CD4-positive, alpha-beta memory T cell (primary cell): ENCODE data around the gene MAML2. TPM values are rescaled to one million over a fixed set of nuclear protein-coding genes. Genes with fewer than 3 reads are reported as not detected.
A peak's percentile ranks its signal among the peaks of the same experiment; 100 is the strongest.

Experiments
- CTCF ChIA-PET: fragments of 350-600 bp; sonication (Branson Sonifier 250); formaldehyde crosslinking; loops from one replicate; lab custom pipeline; 2021; ENCODE audit warnings: inconsistent platforms; ENCODE audit not compliant: partially characterized antibody; lab: Charles Lee
- POLR2A ChIA-PET: fragments of 350-600 bp; sonication (Branson Sonifier 250); formaldehyde crosslinking; loops from one replicate; lab custom pipeline; 2021; ENCODE audit not compliant: partially characterized antibody; lab: Charles Lee
- DNase-seq, 5 donors: peaks; one replicate each; pipeline versions ENCODE4 v3.0.0 to v3.0.0-alpha.2; 2020 to 2022; ENCODE audit warnings: mixed read lengths in 1 of 5
- H3K27ac ChIP-seq: one replicate; pipeline ENCODE4 v1.7.0; 2013; ENCODE audit warnings: low read depth, low read length
- H3K27me3 ChIP-seq: 2 replicates; pipeline ENCODE4 v1.7.0; 2013; ENCODE audit warnings: mild to moderate bottlenecking, low read length, moderate library complexity; ENCODE audit not compliant: insufficient read depth
- H3K36me3 ChIP-seq: 2 replicates; pipeline ENCODE4 v1.7.0; 2013; ENCODE audit warnings: mild to moderate bottlenecking, low read length, moderate library complexity; ENCODE audit not compliant: insufficient read depth
- H3K4me1 ChIP-seq: 2 replicates; pipeline ENCODE4 v1.7.0; 2013; ENCODE audit warnings: mild to moderate bottlenecking, low read length, moderate library complexity; ENCODE audit not compliant: insufficient read depth
- H3K4me3 ChIP-seq, 2 donors: one replicate each; pipeline ENCODE4 v1.7.0; 2013; ENCODE audit warnings: low read length in 2 of 2, mild to moderate bottlenecking in 1 of 2
- H3K9me3 ChIP-seq, 2 donors: one replicate each; pipeline ENCODE4 v1.7.0; 2013; ENCODE audit warnings: low read length in 2 of 2, control low read depth in 1 of 2; ENCODE audit not compliant: control insufficient read depth in 1 of 2
- H3K27ac Mint-ChIP-seq, 7 donors: one replicate each; pipeline ENCODE4 v1.8.0; 2020 to 2021; ENCODE audit warnings: mixed read lengths in 7 of 7, mild to moderate bottlenecking in 6 of 7, inconsistent platforms in 3 of 7, moderate library complexity in 3 of 7
- H3K27me3 Mint-ChIP-seq, 2 donors: one replicate each; pipeline ENCODE4 v1.8.0; 2020 to 2021; ENCODE audit warnings: mixed read lengths in 2 of 2
- H3K36me3 Mint-ChIP-seq, 2 donors: one replicate each; pipeline ENCODE4 v1.8.0; 2020 to 2021; ENCODE audit warnings: mixed read lengths in 2 of 2, inconsistent platforms in 1 of 2, mild to moderate bottlenecking in 1 of 2
- H3K4me1 Mint-ChIP-seq, 4 donors: one replicate each; pipeline ENCODE4 v1.8.0; 2020 to 2021; ENCODE audit warnings: mixed read lengths in 4 of 4, mild to moderate bottlenecking in 1 of 4
- H3K4me3 Mint-ChIP-seq, 8 donors: one replicate each; pipeline ENCODE4 v1.8.0; 2020 to 2021; ENCODE audit warnings: mixed read lengths in 8 of 8, mild to moderate bottlenecking in 7 of 8, moderate library complexity in 6 of 8, inconsistent platforms in 3 of 8
- H3K9me3 Mint-ChIP-seq, 8 donors: one replicate each; pipeline ENCODE4 v1.8.0; 2020 to 2021; ENCODE audit warnings: mixed read lengths in 8 of 8, mild to moderate bottlenecking in 5 of 8, inconsistent platforms in 3 of 8, moderate library complexity in 1 of 8
- intact Hi-C: fragments of 100-400 bp; cut with micrococcal nuclease; formaldehyde crosslinking; loops from one replicate; pipeline ENCODE4 v1.15.1; 2023
- polyA plus RNA-seq, 2 donors: library from polyadenylated mRNA; unstranded; fragments of 300-500 nt; fragmentation: Illumina TruSeq; gene quantifications; one replicate each; pipeline ENCODE4 v1.2.3, GENCODE V29; 2021
- total RNA-seq, 2 experiments: library from RNA; stranded (reverse); gene quantifications; one replicate each; pipeline ENCODE4 v1.2.3, GENCODE V29; 2021

The MAML2 gene
- total and polyA plus RNA-seq, 4 experiments from 2014 or later = 1.6 to 38.3 (median 25.5) TPM

DNA sequence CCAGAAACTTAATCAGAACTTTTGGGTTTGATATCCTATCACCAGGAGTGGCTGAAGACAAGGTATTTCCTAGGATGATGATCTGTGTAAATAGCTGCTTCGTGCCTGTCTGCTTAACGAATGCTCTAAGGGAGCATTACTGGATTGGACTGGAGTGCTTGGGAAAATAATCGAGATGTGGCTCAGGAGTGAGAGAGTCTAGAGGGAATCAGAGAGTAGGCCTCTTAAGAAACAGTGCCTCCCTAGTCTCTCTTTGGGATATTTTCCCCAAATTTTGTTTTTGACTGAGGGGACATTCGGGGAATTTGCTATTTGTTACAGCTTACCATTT is 2.5 kb downstream of the MAML2 start:
- POLR2A ChIA-PET = interaction anchor here (0.9 to 7.4 kb wide), 22 partner anchors 10 to 1273 kb away, joined by 3 to 76 read pairs (median 6); partner anchors contain the start of genes CCDC82, FAM76B and JRKL
- peak overlapping the region; percentile 91 to 98 (median 94) for H3K4me3 Mint-ChIP-seq
- H3K36me3 ChIP-seq = no peaks in the 10 kb centered on the region
- no peaks in the 10 kb centered on the region for H3K9me3 ChIP-seq
- peaks cover 38 to 72% (median 52%) of the 10 kb centered on the region in 4 donors for H3K4me1 Mint-ChIP-seq
- intact Hi-C loops = loop anchor here (5.0 kb wide), 1 partner anchor 33 kb away; no protein-coding TSS in a partner anchor
- H3K27me3 Mint-ChIP-seq = no peaks in the 10 kb centered on the region
- peak overlapping the region; percentile 75 for H3K27ac ChIP-seq
- peak overlapping the region; percentile 60 to 78 for H3K4me3 ChIP-seq
- H3K9me3 Mint-ChIP-seq = no peaks in the 10 kb centered on the region
- no peaks in the 10 kb centered on the region for H3K27me3 ChIP-seq
- peak overlapping the region; percentile 86 to 97 (median 96) for H3K27ac Mint-ChIP-seq
- DNase-seq = no peak
- CTCF ChIA-PET = interaction anchor here (0.7 to 7.7 kb wide), 25 partner anchors 9 to 327 kb away, joined by 3 to 258 read pairs (median 26); no protein-coding TSS in a partner anchor
- peaks cover 60% of the 10 kb centered on the region for H3K4me1 ChIP-seq
- peaks cover 12 to 43% of the 10 kb centered on the region in 2 donors for H3K36me3 Mint-ChIP-seq

DNA sequence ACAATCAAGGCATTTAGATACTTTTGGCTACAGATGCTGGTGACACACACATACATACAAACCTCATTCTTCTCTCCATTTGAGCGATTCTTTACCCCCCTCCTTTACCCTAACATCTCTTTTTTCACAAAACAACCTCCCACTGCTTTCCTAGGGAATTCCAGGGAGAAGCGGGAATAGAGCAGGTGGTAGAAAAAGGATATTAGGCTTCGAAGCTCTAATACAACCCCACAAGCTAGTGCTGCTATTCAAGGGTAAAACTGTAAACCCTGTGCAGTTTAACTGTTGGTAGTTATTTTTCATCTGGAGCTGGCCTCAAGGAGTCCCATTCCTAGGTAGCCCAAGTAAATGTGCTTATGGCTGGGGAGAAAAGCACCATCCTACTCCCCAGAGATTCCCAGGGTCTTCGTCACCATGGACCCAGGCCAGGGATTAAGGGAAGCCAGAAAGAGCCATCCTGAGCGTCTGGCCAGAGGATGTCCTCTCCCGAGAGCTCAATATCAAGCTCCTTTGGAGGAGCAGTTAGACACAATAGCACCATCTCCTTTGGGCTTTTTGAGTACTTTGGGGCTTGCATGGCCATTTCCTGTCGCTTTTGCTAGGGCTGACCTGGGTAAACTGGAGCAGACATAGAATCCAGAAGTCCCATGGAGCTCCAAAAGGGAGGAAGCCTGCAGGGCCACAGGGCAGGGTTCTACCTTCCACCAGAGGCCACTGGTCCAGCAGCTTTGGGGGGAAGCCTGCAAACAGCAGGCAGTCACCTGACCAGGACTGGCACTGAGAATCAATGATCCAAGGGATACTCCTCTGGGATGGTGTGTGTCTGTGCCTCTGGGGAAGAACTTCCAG is 3.1 kb downstream of the MAML2 start:
- peaks cover 66% of the 10 kb centered on the region for H3K4me1 ChIP-seq
- DNase-seq = no peak
- H3K9me3 ChIP-seq = no peaks in the 10 kb centered on the region
- Mint-ChIP-seq H3K27ac (peak overlapping the region; percentile 86 to 97 (median 93)), H3K9me3 (no peaks in the 10 kb centered on the region), H3K36me3 (peaks cover 15 to 46% of the 10 kb centered on the region in 2 donors), H3K27me3 (no peaks in the 10 kb centered on the region), H3K4me1 (peaks cover 41 to 76% (median 55%) of the 10 kb centered on the region in 4 donors), H3K4me3 (peak overlapping the region; percentile 91 to 98 (median 94))
- H3K27me3 ChIP-seq = no peaks in the 10 kb centered on the region
- ChIA-PET CTCF (interaction anchor here (0.7 to 7.7 kb wide), 26 partner anchors 8 to 326 kb away, joined by 3 to 258 read pairs (median 9); no protein-coding TSS in a partner anchor), POLR2A (interaction anchor here (0.9 to 7.4 kb wide), 21 partner anchors 10 to 1273 kb away, joined by 3 to 76 read pairs (median 7); partner anchors contain the start of genes CCDC82, FAM76B and JRKL)
- peak overlapping the region; percentile 60 to 78 for H3K4me3 ChIP-seq
- peak overlapping the region; percentile 75 for H3K27ac ChIP-seq
- intact Hi-C loops = loop anchor here (1.0 to 5.0 kb wide), 3 partner anchors 15 to 97 kb away; no protein-coding TSS in a partner anchor
- H3K36me3 ChIP-seq = peaks cover 3% of the 10 kb centered on the region

DNA sequence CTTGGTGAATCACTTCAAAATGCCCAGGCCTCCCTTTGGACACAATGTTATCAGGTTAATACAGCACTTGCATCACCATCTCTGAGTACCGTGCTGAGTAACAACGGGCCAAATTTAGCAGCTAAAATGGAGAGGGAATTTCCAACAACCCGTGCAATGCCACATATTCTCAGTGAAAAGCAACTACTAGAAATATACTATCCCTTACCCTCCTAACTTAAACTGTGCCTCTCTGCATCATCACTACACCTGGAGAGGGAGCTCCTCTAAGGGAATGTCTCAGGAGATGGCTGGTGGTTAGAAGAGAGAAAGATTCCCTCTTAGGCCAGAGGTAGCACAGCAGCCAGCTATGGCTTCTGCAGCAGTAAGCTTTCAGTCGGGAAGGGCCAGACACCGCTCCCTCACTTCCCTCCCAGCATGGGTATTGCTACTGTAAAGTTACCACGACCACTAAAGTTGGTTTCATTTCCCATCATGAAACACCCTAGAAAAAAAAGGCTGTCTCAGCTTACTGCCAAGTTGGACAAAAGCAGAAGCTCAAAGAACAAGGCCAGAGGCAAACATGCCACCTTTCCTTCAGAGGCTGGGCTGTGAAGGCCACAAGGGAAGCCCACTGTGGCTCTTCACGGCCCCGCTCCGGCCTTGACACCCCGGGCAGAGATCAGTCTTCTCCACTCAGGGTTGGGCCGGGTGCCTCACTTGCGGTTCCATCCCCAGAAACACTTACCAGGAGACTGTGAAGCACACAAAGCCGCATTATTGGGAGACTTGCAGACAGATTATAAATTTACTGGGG is 3.9 kb downstream of the MAML2 start:
- Histone ChIP-seq H3K27ac (peak overlapping the region; percentile 75), H3K4me1 (peaks cover 74% of the 10 kb centered on the region), H3K36me3 (peaks cover 3% of the 10 kb centered on the region), H3K9me3 (no peaks in the 10 kb centered on the region), H3K4me3 (peak overlapping the region; percentile 60 to 78), H3K27me3 (no peaks in the 10 kb centered on the region)
- H3K4me1 Mint-ChIP-seq = peaks cover 47 to 84% (median 63%) of the 10 kb centered on the region in 4 donors
- ChIA-PET CTCF (interaction anchor here (1.2 to 7.7 kb wide), 14 partner anchors 9 to 286 kb away, joined by 3 to 258 read pairs (median 8); no protein-coding TSS in a partner anchor), POLR2A (interaction anchor here (0.6 to 7.4 kb wide), 18 partner anchors 9 to 549 kb away, joined by 3 to 76 read pairs (median 4); partner anchors contain the start of genes CEP57 and FAM76B)
- DNase-seq = peak; percentile 39 to 67 (median 44)
- H3K36me3 Mint-ChIP-seq = peaks cover 23 to 49% of the 10 kb centered on the region in 2 donors
- no peaks in the 10 kb centered on the region for H3K27me3 Mint-ChIP-seq
- intact Hi-C loops = loop anchor here (1.0 to 2.0 kb wide), 2 partner anchors 14 to 96 kb away; no protein-coding TSS in a partner anchor
- peak overlapping the region; percentile 91 to 98 (median 94) for H3K4me3 Mint-ChIP-seq
- H3K9me3 Mint-ChIP-seq = no peaks in the 10 kb centered on the region
- peak overlapping the region; percentile 86 to 97 (median 93) for H3K27ac Mint-ChIP-seq

DNA sequence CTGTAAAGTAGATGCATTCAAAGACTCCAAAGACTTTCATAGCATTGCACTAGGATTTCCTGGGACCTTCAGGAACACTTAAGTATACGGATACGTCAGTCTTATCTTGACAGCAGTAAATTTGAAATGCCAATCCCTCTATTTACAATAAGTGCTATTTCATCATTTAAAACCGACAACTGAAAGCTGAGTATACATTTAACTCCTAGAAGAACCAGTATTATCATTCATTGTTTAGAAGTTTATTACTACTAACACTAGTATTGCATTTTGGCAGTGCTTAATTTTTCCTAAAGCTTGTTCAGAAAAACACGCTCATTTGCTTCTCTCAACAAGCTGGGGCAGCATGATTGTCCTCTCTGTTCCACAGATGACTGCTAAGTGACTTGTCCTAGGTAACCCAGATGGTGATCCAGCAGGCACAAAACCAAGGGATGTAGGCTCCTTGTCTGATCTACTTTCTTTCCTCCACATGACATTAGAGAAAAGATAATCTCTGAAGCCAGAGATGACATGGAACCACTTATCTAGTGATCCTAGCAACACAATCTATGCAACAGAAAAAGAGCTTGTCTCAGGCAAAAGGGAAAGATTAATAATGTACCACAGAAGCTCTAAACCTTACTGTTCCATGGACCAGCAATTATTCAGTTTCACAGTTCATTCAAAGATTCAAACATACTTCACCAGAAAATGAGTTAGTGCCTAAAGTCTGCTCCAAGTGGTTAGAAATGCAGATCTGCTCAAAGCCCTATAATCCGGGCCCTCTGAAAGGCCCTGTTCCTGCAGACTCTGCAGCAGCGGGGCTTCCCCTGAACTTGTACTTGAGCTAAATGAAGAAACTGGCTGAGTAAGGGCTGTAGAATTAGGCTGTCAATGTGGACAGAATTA is 5.2 kb downstream of the MAML2 start:
- H3K4me3 ChIP-seq = peak overlapping the region; percentile 8 to 78
- peak overlapping the region; percentile 42 to 97 (median 80) for H3K27ac Mint-ChIP-seq
- H3K9me3 ChIP-seq = no peaks in the 10 kb centered on the region
- peak overlapping the region; percentile 91 to 98 (median 94) for H3K4me3 Mint-ChIP-seq
- H3K27ac ChIP-seq = no peak overlapping the region
- H3K27me3 ChIP-seq = no peaks in the 10 kb centered on the region
- intact Hi-C loops = loop anchor here (2.0 kb wide), 1 partner anchor 13 kb away; no protein-coding TSS in a partner anchor
- no peaks in the 10 kb centered on the region for H3K27me3 Mint-ChIP-seq
- peaks cover 24 to 50% of the 10 kb centered on the region in 2 donors for H3K36me3 Mint-ChIP-seq
- DNase-seq = peak in 4 of 5 donors; percentile 15 to 61 (median 30)
- H3K4me1 Mint-ChIP-seq = peaks cover 54 to 91% (median 70%) of the 10 kb centered on the region in 4 donors
- H3K9me3 Mint-ChIP-seq = no peaks in the 10 kb centered on the region
- H3K4me1 ChIP-seq = peaks cover 80% of the 10 kb centered on the region
- CTCF ChIA-PET = interaction anchor here (0.8 to 7.7 kb wide), 11 partner anchors 12 to 417 kb away, joined by 3 to 258 read pairs (median 5); no protein-coding TSS in a partner anchor
- POLR2A ChIA-PET = interaction anchor here (0.8 to 7.4 kb wide), 11 partner anchors 76 to 324 kb away, joined by 3 to 76 read pairs (median 4); no protein-coding TSS in a partner anchor
- H3K36me3 ChIP-seq = peaks cover 3% of the 10 kb centered on the region

DNA sequence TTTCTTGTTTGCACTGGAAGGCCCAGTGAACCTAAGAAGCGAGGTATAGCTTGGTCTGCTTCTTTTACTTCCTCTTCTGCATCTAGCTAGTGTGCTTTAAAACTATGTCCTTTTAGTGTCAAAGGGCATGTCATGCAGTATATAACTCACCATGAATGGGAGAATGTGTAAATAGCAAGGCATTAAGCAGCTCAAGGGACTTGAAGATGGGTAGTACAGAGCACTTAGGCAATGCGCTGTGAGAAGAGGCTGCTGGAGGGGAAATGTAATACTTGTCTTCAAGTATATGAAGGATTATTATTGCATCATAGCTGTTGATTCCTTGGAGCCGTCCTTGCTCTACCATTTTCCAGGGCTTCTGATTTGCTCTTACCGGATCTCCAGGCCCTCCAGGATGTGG is 7.6 kb downstream of the MAML2 start:
- Mint-ChIP-seq H3K36me3 (peaks cover 28 to 36% of the 10 kb centered on the region in 2 donors), H3K9me3 (no peaks in the 10 kb centered on the region), H3K4me3 (peak overlapping the region in 5 of 8 donors; percentile 7 to 69 (median 28)), H3K27me3 (no peaks in the 10 kb centered on the region), H3K4me1 (peaks cover 63 to 92% (median 78%) of the 10 kb centered on the region in 4 donors), H3K27ac (peak overlapping the region in 1 of 7 donors; percentile 1)
- Histone ChIP-seq H3K4me3 (no peak overlapping the region), H3K9me3 (no peaks in the 10 kb centered on the region), H3K27me3 (no peaks in the 10 kb centered on the region), H3K36me3 (peaks cover 3% of the 10 kb centered on the region), H3K27ac (no peak overlapping the region), H3K4me1 (peaks cover 95% of the 10 kb centered on the region)
- ChIA-PET POLR2A (interaction anchor here (0.8 to 1.3 kb wide), 3 partner anchors 108 to 250 kb away, joined by 3 read pairs; no protein-coding TSS in a partner anchor), CTCF (interaction anchor here (1.3 to 2.2 kb wide), 4 partner anchors 8 to 280 kb away, joined by 4 to 13 read pairs (median 6); partner anchors contain the start of gene MAML2)
- intact Hi-C loops = no loop called here
- DNase-seq = no peak
